ENCODE results near the gene RPS18.

GRCh38 chr6:33247977-33248642 lies 23.8 kb upstream of the RPS18 start:
- TF ChIP-seq CTCF (IDR thresholded peaks at IDR 0.05 in 2 of 3, conservative IDR thresholded peaks at IDR 0.05 in 1 of 3; ENCODE audit: control insufficient read depth in 2 of 3, extremely low read depth in 1 of 3, insufficient read depth in 1 of 3, low read depth in 3 of 3, low read length in 3 of 3) (peak; percentile 91 to 94 (median 92)), POLR2AphosphoS5 (IDR thresholded peaks at IDR 0.05; ENCODE audit: low read length) (no peak), NRF1 (conservative IDR thresholded peaks at IDR 0.05; ENCODE audit: low read depth, low read length) (peak; percentile 27; the same call in 1 of the 2 replicates), EGR1 (IDR thresholded peaks at IDR 0.05; ENCODE audit: borderline replicate concordance in 1 of 2, low read depth in 2 of 2, low read length in 2 of 2) (no peak), ZBTB33 (IDR thresholded peaks at IDR 0.05) (no peak), POLR2AphosphoS2 (IDR thresholded peaks at IDR 0.05; ENCODE audit: low read depth, low read length) (no peak)
